Ishikawa (cell line): ENCODE results near the gene SS18L1.

Experiments
- CEBPB ChIP-seq: IDR thresholded peaks from 2 replicates; pipeline ENCODE4 v1.6.1; 2012
- EGR1 ChIP-seq: IDR thresholded peaks from 2 replicates; pipeline ENCODE4 v1.6.1; 2012
- FOXM1 ChIP-seq: IDR thresholded peaks from 2 replicates; pipeline ENCODE4 v1.6.1; 2012; ENCODE audit warnings: low read depth, borderline replicate concordance
- RAD21 ChIP-seq: IDR thresholded peaks from 2 replicates; pipeline ENCODE4 v1.6.1; 2012; ENCODE audit warnings: low read depth
- TAF1 ChIP-seq: IDR thresholded peaks from 2 replicates; pipeline ENCODE4 v1.6.1; 2012; ENCODE audit warnings: low read depth, mild to moderate bottlenecking
- USF1 ChIP-seq: IDR thresholded peaks from 2 replicates; pipeline ENCODE4 v1.6.1; 2012
- ZBTB7A ChIP-seq: IDR thresholded peaks from 2 replicates; pipeline ENCODE4 v1.6.1; 2012; ENCODE audit warnings: low read depth
- TF ChIP-seq, protein P1 (sequence below): IDR thresholded peaks from 2 replicates; pipeline ENCODE4 v1.6.1; 2012; ENCODE audit warnings: low read depth, mild to moderate bottlenecking
- TF ChIP-seq, protein P2 (sequence below): IDR thresholded peaks from 2 replicates; pipeline ENCODE4 v1.6.1; 2012

- TF ChIP-seq EGR1 (no peak), ZBTB7A (no peak), CEBPB (no peak), TAF1 (no peak), USF1 (no peak), RAD21 (no peak), FOXM1 (no peak)
- TF ChIP-seq, protein P1, sequence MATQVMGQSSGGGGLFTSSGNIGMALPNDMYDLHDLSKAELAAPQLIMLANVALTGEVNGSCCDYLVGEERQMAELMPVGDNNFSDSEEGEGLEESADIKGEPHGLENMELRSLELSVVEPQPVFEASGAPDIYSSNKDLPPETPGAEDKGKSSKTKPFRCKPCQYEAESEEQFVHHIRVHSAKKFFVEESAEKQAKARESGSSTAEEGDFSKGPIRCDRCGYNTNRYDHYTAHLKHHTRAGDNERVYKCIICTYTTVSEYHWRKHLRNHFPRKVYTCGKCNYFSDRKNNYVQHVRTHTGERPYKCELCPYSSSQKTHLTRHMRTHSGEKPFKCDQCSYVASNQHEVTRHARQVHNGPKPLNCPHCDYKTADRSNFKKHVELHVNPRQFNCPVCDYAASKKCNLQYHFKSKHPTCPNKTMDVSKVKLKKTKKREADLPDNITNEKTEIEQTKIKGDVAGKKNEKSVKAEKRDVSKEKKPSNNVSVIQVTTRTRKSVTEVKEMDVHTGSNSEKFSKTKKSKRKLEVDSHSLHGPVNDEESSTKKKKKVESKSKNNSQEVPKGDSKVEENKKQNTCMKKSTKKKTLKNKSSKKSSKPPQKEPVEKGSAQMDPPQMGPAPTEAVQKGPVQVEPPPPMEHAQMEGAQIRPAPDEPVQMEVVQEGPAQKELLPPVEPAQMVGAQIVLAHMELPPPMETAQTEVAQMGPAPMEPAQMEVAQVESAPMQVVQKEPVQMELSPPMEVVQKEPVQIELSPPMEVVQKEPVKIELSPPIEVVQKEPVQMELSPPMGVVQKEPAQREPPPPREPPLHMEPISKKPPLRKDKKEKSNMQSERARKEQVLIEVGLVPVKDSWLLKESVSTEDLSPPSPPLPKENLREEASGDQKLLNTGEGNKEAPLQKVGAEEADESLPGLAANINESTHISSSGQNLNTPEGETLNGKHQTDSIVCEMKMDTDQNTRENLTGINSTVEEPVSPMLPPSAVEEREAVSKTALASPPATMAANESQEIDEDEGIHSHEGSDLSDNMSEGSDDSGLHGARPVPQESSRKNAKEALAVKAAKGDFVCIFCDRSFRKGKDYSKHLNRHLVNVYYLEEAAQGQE, result no peak
- TF ChIP-seq, protein P2, sequence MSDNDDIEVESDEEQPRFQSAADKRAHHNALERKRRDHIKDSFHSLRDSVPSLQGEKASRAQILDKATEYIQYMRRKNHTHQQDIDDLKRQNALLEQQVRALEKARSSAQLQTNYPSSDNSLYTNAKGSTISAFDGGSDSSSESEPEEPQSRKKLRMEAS, result no peak
These were observed 78.8 kb downstream of the SS18L1 start for GRCh38 chr20:62222266-62222850.
